ENCODE data around the gene UTS2R.

The UTS2R gene

DNA sequence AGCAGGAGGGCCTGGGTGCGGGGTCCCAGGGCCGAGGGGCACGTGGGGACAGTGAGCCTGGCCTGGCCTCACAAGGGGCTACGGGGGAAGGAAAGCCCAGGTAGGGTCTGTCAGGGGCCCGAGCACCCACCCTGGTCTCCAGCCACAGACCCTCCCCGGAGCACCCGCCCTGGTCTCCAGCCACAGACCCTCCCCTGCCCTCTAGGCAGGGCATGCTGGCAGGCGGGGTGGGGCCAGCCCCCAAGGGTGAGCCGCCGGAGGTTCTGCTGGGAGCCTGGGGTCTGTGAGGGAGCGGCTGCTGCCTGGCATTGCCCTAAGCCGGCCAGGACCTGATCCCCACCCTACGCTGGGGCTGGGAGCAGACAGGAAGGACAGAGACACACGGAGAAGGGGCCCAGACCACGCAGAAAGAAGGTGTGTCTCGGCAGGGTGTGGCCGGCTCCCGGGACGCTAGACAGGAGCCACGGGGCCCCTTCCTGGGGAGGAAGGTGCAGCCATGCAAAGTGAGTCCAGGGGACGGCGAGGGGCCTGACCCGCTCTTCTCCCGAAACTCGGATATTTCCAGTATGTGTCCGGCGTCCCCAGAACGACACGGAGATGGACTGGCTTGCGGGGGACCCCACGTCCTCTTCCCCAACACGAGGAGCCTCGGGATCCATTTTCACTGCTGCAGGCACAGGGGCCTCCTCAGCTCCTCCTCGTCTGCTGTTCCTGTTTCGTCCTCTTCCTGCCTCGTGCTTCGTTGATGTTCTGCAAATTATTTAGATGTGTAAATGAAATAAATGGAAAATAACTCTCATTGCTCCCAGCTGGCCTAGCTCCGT, 15.5 kb downstream of the UTS2R start:
- TF ChIP-seq CTCF (IDR thresholded peaks at IDR 0.05; ENCODE audit: low read depth, low read length, missing control alignments) = no peak
- in situ Hi-C loops (cut with HindIII; ENCODE audit: low pct_ligation_motif_present, low sequenced_read_pairs) = no loop called here
- no peaks in the 10 kb centered on the region for H3K36me3 ChIP-seq (replicated peaks)
- no peak for DNase-seq
- no peak overlapping the region for H3K27ac ChIP-seq
- H3K4me3 ChIP-seq (ENCODE audit: low read depth, low read length) = no peak overlapping the region
- H3K27me3 ChIP-seq (replicated peaks) = peaks cover 19% of the 10 kb centered on the region

- no peak for TF ChIP-seq CTCF (IDR thresholded peaks at IDR 0.05; ENCODE audit: low read depth, low read length, missing control alignments)
- Histone ChIP-seq H3K4me3 (ENCODE audit: low read depth, low read length) (no peak overlapping the region), H3K27me3 (replicated peaks) (peaks cover 19% of the 10 kb centered on the region), H3K27ac (no peak overlapping the region), H3K36me3 (replicated peaks) (no peaks in the 10 kb centered on the region)
- no peak for DNase-seq
- in situ Hi-C loops (cut with HindIII; ENCODE audit: low pct_ligation_motif_present, low sequenced_read_pairs) = no loop called here
These were observed 16.1 kb downstream of the UTS2R start for GRCh38 chr17:82387705-82388106.

- no peak overlapping the region for H3K27ac ChIP-seq
- H3K36me3 ChIP-seq (replicated peaks) = no peaks in the 10 kb centered on the region
- no peak overlapping the region for H3K4me3 ChIP-seq (ENCODE audit: low read depth, low read length)
- in situ Hi-C loops (cut with HindIII; ENCODE audit: low pct_ligation_motif_present, low sequenced_read_pairs) = no loop called here
- DNase-seq = no peak
- TF ChIP-seq CTCF (IDR thresholded peaks at IDR 0.05; ENCODE audit: low read depth, low read length, missing control alignments) = no peak
- H3K27me3 ChIP-seq (replicated peaks) = peaks cover 19% of the 10 kb centered on the region
These were observed 16.8 kb downstream of the UTS2R start for GRCh38 chr17:82388223-82388921.

GRCh38 chr17:82388922-82389283, 17.3 kb downstream of the UTS2R start:
- no peak for TF ChIP-seq CTCF (IDR thresholded peaks at IDR 0.05; ENCODE audit: low read depth, low read length, missing control alignments)
- no peak overlapping the region for H3K4me3 ChIP-seq (ENCODE audit: low read depth, low read length)
- in situ Hi-C loops (cut with HindIII; ENCODE audit: low pct_ligation_motif_present, low sequenced_read_pairs) = no loop called here
- no peak overlapping the region for H3K27ac ChIP-seq
- H3K36me3 ChIP-seq (replicated peaks) = no peaks in the 10 kb centered on the region
- H3K27me3 ChIP-seq (replicated peaks) = peaks cover 19% of the 10 kb centered on the region
- DNase-seq = no peak

DNA sequence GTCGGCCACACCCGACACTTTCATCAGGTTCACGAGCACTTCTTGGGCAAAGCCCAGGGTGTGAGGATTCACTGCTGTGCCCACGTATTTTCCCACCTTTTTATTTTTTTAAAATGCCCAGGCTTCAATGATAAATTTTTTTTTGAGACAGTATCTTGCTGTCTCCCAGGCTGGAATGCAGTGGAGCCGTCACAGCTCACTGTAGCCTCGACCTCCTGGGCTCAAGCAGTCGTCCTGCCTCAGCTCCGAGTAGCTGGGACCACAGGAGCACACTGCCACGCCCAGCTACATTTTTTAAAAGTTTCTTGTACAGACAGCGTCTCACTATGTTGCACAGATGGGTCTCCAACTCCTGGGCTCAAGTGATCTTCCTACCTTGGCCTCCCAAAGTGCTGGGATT, 17.8 kb downstream of the UTS2R start:
- TF ChIP-seq CTCF (IDR thresholded peaks at IDR 0.05; ENCODE audit: low read depth, low read length, missing control alignments) = no peak
- in situ Hi-C loops (cut with HindIII; ENCODE audit: low pct_ligation_motif_present, low sequenced_read_pairs) = no loop called here
- DNase-seq = no peak
- Histone ChIP-seq H3K36me3 (replicated peaks) (no peaks in the 10 kb centered on the region), H3K27ac (no peak overlapping the region), H3K4me3 (ENCODE audit: low read depth, low read length) (no peak overlapping the region), H3K27me3 (replicated peaks) (peaks cover 19% of the 10 kb centered on the region)

All from brain microvascular endothelial cell (primary cell).